HG03378 (cell line): ENCODE results near the gene WRAP73.
A peak's percentile ranks its signal among the peaks of the same experiment; 100 is the strongest.

Experiments used
- ATAC-seq: cut with Tn5 transposase; IDR thresholded peaks from one replicate; pipeline ENCODE4 v1.9.1; 2021; ENCODE audit warnings: mild to moderate bottlenecking, moderate library complexity; ENCODE audit not compliant: unreplicated experiment

WRAP73 gene

DNA sequence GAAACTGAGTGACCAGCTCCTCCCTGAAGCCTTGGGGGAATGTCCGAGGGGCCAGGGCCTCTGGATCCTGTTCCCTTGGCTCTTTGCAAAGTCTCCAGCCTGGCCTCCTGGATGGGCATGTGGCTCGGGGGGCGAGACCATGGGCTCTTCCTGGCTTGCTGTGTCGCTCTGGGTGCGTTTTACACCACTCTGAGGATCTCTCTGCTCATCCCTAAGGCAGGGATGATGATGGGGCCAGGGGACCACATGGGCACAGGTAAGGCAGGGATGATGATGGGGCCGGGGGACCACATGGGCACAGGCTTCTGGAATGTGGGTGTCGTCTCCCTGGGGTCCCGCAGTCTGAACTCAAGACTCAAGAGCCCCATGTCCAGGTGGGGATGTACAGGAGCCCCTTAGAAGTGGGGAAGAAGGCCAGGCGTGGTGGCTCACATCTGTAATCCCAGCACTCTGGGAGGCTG, 20.1 kb upstream of the WRAP73 start:
- ATAC-seq, result no peak

DNA sequence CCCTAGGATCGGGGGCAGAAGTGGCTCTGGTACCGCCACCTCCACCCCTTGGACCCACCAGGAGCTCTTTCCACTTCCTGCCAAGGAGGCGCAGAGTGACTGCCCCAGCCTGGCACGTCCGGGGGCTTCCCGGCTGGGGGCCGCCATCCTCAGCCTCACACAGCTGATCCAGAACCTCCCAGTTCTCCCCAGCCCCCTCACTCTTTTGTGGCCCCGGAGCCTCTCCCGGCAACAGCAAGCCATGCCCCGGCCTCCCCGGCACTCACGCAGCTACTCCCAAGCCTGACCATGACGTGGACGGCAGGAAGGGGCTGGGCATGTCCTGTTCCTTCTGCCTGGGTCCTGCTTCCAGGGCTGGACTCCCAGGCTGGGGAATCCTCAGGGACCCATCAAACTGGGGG, 19.5 kb upstream of the WRAP73 start:
- ATAC-seq, result no peak

DNA sequence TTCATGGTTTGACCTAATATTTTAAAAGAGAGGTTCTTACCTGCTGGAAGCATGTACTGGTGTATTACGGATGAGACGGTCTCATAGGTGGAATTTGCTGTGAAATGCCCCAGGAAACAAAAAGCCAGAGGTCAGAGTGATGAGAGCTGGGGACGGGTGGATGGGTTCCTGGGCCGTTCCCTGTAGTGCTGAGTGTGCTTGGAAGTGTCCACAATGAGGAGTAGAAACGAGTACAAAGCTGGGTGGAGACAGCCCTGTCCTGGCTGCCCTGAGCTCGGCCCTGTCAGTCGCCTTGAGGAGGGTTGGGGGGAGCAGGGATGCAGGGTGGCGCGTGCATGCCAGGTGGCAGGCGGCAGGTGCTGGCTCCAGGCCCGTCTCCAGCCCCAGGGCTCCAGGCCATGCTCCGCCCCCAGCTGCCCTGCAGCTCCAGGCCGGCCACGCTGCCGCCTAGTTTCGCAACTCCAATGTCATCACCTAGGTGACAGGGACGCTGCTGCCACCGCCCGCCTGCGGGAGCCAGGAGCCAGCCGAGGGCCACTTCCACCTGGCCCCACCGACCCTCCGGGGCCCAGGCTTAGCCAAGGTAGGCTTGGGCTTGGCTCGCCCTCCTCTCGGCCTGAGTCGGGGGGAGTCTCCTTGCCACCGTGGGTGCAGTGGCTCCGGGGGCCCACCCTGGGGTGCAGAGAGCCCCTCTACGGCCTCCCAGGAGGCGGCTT, 18.8 kb upstream of the WRAP73 start:
- ATAC-seq, result no peak

DNA sequence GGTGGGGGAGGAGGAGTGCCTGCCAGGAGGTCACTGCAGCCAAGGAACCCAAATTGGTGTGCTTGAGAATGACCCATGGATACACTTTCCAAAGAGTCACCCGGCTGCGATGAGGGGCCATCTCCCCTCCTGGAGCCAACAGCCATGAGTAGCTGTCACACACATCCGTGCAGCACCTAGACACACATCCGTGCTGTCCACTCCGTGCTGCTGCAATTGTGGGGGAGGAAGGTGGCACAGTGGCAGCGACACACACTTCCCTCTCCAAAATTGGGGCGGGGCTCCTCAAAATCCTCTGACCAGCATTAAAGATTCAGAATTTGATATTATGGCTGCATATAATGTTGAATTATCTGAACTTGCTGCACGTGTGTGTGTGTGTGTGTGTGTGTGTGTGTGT, 18.2 kb upstream of the WRAP73 start:
- ATAC-seq, result no peak

DNA sequence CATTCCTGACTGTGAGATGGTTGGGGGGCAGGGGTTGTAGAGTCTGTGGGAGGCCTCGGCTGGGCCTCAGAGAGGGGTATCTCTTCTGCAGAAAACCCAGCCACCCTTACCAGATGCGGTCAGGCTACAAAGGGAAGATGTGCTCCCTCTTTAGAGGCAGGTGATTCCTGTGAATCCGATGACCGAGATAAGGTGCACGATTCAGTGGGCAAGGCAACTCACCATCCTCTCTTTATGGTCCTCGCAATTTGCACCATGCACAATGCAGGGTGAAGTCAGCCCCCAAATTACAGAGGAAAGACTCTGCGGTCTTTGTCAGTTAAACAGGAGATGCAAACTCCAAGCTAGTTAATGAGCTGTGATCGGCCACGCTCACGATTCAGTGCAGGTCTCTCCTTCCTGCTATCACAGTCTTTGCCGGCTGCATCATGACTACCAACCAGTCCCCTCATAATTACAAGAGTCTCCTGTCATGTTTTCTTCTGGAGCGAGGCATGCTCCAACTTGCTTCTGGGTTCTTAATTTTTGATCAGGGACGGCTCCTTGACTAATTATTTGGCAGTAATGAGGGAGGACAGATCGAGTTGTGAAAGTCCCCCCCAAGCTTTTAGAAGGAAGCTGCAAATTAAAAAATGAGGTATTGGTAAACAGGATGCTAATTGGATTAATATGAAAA, 14.9 kb upstream of the WRAP73 start:
- no peak for ATAC-seq

DNA sequence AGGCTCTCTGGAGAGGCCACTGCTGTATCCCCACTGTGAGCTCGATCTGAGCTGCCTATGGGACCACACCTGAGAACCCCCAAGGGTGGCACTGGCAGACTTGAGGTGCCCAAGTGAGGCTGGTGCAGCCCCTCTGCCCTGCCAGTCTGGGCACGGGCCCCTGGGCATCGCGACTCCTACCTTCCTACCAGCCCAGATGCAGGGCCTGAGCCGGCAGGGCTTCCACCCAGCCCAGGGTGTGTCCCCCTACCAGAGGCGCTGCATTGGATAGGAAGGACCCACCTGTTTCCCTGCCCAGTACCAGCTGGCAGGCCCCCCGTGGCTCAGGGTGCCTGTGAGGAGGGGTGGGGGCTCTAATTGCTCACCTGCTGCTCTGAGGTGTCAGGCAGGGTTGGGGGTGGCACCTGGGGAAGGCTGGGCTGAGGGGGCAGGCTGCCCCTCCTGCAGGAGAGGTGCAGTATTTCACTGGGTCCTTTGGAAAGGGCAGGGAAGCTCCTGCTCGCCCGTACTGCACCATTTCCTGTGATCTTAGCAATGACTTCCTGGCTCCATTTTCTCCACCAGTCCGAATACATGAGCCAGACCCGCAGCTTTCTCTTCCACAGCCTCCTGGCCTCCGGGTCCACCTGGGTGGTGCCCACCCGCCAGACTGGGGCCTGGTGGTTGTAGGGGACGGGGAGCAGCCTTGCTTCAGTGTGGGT, 14.2 kb upstream of the WRAP73 start:
- ATAC-seq, result no peak

DNA sequence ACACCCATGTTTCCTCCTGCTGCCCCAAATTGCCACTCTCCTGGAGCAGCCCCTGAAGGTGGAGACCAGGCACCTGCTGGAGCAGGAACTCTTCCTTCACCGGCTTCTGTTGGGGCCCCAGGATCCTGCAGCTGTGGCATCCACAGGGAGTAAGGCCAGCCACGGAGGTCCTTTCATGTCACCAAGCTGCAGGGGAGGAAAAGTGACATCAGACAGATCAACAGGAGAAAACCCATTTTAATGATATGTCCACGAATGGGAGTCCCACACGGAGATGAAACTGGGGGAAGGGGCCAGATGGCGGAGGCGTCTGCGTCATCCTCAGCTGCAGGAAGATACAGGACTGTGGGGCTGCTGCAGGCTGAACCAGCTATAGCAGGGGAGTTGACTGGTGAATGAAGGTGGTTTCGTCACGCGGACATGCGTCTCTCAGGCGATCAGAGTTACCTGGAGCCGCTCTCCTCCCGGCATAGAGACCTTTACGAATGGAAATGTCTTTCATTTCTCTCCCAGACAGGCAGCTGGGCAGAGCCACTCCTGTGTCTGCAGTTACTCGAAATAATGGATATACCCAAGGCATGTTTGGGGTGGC, 12.3 kb upstream of the WRAP73 start:
- ATAC-seq, result no peak

DNA sequence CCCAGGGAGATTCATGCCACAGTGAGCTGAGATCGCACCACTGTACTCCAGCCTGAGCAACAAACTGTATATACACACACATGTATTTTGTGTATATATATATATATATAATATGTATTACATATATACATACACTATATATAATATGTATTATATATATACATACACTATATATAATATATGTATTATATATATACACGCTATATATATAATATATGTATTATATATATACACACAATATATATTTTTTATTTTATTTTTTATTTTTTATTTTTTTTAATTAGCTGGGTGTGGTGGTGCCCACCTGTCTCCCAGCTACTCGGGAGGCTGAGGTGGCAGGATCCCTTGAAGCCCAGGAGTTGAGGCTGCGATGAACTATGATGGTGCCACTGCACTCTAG, 11.7 kb upstream of the WRAP73 start:
- no peak for ATAC-seq

DNA sequence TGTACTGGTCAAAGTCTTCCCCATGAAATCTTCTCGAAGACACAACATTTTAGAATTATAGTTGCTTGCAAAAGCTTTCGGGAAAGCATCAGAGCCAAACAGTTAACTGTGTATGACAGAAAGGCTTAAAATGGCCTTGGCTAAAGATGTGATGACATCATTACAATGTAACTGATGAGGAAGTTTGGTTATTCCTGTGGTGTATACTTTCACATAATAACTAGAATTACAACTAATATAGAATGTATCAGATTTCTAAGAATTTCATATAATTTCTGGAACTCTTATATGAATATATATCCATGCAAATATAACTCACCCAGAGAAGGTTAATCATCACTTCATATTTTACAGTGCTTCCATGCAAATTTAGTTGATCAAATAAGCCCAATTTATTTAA, 10.8 kb upstream of the WRAP73 start:
- ATAC-seq, result no peak

DNA sequence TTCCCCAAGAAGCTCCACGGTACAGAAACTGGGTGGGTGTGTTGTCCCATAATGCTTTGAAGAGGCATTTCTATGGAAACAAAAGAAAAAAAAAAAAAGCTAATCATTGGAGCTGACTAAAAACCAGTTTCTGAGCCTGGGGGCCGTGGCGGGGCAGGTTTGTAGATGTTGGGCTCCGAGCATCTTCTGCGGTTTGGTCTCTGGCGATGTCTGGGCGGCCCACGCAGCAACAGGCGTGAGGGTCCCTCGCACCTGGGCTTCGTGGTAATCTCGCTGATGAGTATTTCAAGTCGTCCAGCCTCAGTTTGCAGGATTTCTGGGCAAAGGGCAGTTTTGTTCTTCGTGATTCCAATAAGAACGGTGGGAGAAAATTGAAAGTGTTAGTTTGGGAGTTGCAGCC, 9.2 kb upstream of the WRAP73 start:
- no peak for ATAC-seq

DNA sequence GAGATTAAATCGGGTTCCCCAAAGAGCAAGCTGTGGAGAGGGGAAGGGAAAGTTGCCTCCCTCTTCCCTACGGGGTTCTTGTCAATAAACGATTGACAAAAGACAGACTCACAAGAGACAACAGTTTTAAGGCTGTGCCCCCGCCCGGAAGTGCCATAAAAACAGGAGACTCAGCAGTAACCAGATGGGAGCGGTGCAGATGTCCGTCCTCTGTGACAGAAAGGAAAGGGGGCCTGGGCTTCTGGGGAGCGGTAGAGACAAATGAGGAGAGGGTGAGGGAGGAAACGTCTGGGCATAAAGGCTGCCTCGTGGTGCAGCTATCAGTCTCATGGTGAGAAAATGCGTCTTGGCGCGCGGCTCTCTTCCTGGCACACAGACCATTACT, 8.3 kb upstream of the WRAP73 start:
- no peak for ATAC-seq

DNA sequence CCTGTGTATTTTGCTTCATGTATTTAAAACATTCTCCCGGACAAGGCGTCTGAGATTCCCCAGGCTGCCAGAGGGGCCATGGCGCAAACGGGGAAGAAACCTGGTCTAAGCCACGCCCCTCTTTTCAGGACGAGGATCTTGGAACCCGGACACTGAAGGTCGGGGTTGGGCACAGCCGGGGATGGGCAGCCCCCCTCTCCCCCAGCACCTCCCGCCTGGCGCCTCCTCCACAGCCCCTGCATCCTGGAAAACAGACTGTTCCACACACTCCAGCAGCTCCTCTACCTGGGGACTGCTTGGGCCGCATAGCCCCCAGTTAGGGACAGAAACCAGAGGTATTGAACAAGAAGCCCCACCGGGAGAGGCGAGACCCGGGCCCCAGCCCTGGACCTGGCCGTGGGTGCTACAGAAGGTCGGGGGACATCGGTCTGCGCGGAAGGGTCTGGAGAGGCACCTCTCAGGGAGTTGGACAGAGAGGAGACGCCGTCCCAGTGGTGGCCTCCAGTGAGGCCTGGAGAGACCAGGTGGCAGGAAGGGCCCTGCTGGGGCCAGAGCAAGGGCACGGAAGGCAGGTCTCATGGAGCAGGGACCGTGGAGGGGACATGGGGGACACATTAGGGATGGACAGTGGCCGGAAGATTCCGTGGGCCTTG, 7.8 kb upstream of the WRAP73 start:
- ATAC-seq, result no peak

DNA sequence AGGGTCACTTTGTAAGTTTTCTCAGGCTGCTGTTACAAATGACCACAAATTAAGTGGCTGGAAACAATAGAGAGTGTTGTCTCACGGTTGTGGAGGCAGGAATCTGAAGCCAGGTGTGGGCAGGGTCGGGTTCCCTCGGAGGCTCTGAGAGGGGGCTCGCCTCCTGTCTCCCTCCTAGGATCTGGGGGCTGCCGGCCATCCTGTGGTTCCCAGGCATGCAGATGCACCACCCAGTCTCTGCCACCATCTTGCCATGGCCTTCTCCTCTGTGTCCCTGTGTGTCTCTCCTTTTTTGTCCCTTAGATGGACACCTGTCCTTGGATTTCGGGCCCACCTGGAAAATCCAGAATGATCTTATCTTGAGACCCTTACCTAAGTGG, 7.2 kb upstream of the WRAP73 start:
- ATAC-seq, result no peak

DNA sequence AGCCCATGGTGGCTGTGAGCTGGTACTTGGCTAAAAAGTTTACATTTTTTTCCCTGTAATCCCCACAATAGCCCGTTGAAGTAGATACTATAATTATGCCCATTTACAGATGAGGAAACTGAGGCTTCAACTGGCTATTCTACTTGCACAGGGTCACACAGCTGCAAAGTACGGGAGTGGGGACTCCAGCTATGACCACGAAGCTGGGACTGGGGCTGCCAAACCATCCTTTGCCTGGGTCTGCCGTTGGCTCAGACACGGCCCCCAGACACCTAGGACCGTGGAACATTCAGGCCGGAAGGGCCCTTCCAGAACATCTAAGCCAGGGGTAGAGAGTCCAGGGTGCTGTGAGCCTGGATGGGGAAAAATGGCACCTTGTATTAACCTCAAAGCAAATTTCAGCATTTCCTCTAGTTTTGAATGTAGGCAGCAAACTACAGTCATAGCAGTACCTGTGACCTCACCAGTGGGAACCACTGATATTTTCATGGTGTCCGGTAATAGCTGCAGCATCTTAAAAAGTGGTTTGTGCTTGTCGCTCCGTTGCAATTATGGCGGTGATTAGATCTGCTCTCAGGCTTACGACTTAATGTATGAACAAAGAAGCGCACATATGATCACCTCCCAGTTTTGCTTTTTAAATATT, 6.7 kb upstream of the WRAP73 start:
- ATAC-seq, result peak; percentile 71

DNA sequence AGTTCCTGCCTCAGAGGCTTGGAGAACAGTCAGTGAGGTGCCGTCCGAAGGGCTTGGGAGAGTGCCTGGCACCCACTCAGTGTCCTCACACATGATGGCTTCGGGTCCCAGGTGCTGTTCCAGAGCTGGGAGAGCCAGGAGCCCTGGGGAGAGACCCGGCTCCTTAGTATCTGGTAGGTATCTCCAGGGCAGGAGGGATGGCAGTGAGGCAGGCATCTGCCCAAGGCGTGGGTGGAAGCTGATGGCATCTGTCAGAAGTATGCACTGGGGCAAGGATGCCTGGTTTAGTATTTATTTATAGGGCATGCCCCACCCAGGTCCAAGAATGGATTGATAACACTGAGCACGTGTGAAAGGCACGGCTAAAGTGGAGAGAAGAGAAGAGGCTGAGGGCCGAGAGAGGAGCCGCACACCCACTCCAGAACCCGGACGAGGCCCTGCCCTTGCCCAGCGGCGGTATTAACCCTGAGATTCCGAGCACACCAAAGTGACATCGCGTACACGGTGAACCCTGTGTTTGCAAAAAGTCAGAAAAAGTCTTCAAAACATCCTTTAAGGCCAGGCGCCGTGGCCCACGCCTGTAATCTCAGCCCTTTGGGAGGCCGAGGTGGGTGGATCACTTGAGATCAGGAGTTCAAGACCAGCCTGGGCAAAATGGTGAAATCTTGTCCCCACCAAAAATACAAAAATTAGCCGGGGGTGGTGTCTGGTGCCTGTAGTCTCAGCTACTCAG, 4.8 kb upstream of the WRAP73 start:
- no peak for ATAC-seq

DNA sequence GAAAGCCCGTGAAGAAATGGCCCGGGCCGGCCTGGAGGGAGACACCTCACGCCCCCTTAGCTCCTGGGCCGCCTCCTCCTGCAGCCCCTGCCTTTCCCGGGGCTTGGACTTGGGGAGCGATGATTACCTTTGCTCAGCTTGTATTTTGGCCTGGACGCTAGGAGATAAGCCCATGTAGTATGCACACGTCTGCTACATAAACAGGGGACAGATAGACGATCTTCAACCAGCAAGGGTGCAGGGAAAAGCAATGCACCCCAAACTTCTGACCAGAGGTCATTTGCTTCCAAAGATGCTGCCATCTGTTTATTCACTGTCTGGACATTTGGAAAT, 3.3 kb upstream of the WRAP73 start:
- ATAC-seq, result no peak

DNA sequence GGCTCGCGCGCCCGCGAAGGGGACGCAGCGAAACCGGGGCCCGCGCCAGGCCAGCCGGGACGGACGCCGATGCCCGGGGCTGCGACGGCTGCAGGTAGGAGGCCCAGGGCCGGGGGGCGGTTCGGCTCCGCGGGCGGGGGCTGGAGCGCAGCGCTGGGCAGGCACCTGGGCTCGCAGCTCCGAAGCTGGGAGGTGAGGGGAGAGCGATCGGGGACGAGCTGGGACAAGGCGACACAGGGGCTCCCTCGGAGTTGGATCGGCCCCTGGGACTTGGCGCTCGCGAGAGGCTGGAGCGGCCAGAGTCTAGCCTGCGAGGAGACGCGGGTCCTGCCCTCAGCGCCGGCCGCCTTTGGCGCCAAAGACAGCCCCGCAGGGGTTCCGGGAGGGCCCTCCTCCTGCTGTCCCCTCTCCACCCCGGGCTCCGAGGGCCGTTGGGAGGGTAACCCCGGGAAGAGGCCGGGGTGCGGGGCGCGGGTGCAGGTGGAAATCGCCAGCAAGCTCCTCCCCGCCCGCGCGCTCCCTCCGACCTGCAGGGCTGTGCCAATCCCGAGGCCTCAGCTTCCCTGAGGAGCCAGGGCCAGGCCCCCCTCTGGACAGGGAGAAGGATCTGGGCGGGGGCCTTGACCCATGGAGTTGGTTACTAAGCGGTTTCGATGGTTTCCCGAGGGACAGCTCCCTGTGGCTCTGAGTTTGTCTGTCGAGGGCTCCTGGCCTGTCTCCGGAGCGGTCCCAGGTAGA, 2.8 kb upstream of the WRAP73 start:
- no peak for ATAC-seq

DNA sequence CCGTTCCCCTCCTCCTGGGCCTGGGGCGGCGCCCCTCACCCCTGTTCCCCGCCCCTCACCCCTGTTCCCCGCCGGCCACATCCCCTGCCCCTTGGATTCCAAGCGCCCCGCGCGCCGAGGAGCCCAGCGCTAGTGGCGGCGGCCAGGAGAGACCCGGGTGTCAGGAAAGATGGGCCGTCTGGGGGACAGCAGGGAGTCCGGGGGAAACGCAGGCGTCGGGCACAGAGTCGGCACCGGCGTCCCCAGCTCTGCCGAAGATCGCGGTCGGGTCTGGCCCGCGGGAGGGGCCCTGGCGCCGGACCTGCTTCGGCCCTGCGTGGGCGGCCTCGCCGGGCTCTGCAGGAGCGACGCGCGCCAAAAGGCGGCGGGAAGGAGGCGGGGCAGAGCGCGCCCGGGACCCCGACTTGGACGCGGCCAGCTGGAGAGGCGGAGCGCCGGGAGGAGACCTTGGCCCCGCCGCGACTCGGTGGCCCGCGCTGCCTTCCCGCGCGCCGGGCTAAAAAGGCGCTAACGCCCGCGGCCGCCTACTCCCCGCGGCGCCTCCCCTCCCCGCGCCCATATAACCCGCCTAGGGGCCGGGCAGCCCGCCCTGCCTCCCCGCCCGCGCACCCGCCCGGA, 2.1 kb upstream of the WRAP73 start, which contains the start of gene TP73:
TSS of gene TP73 (plus strand) at position 587 of the 618 bp plus-strand sequence. CDS start 29,850 bp downstream, outside the sequence.
- no peak for ATAC-seq
